Measurements from ENCODE around the gene VASH1.
A peak's percentile ranks its signal among the peaks of the same experiment; 100 is the strongest.

Gene VASH1

DNA sequence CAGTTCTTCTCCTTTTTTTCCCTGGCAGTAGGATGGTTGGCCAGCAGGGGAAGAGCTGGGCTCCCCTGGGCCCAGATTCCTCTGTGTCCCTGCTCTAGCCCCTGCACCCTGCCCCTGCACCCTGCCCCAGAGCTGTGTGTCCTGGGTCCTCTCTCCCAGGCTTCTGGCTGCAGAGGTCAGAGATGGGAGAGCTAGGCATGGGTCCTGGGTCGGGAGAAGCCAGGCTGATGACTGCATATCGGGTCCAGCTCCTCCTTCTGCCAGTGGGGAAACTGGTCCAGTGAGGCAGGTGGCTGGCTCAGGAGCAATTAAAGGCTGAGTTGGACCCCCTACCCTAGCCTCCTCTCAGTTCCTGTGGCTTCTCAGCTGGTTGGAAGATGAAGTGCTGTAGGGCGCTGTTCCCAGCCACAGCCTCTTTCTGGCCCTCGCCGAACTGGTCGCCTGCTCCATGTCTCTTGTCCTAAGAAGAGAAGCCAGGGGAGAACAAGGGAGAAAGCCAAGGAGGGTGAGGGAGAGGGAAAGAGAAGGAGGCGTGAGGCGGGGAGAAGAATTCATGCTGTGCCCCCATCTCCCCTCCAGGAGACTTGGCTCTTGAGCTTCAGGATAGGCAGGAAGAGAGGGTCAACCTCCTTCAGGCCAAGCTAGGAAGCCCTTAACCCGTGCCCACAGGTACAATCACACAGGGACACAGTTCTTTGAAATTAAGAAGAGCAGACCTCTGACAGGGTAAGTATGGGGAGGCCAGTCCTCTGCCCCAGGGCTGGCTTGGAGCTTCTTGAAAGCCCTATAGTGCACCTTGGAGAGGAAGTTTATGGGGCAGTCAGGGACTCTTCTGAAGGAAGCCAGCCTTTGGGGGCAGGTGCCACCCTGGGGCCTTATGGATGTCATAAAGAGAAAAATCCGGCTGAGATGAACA is 9.5 kb downstream of the VASH1 start:
- TF ChIP-seq, protein P1, sequence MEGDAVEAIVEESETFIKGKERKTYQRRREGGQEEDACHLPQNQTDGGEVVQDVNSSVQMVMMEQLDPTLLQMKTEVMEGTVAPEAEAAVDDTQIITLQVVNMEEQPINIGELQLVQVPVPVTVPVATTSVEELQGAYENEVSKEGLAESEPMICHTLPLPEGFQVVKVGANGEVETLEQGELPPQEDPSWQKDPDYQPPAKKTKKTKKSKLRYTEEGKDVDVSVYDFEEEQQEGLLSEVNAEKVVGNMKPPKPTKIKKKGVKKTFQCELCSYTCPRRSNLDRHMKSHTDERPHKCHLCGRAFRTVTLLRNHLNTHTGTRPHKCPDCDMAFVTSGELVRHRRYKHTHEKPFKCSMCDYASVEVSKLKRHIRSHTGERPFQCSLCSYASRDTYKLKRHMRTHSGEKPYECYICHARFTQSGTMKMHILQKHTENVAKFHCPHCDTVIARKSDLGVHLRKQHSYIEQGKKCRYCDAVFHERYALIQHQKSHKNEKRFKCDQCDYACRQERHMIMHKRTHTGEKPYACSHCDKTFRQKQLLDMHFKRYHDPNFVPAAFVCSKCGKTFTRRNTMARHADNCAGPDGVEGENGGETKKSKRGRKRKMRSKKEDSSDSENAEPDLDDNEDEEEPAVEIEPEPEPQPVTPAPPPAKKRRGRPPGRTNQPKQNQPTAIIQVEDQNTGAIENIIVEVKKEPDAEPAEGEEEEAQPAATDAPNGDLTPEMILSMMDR (IDR thresholded peaks at IDR 0.05), result no peak
- Histone ChIP-seq H3K27me3 (no peaks in the 10 kb centered on the region), H3K9me3 (no peaks in the 10 kb centered on the region), H3K4me3 (no peak overlapping the region), H3K4me1 (peaks cover 0 to 85% (median 70%) of the 10 kb centered on the region in 4 donors), H3K27ac (peak overlapping the region; percentile 89 to 97), H3K36me3 (peaks cover 1 to 5% (median 5%) of the 10 kb centered on the region in 3 donors)
- peak in 1 of 2 donors; percentile 56 for DNase-seq
- intact Hi-C loops (cut with DNase I; ENCODE audit: low total_unique reads), result no loop called here

DNA sequence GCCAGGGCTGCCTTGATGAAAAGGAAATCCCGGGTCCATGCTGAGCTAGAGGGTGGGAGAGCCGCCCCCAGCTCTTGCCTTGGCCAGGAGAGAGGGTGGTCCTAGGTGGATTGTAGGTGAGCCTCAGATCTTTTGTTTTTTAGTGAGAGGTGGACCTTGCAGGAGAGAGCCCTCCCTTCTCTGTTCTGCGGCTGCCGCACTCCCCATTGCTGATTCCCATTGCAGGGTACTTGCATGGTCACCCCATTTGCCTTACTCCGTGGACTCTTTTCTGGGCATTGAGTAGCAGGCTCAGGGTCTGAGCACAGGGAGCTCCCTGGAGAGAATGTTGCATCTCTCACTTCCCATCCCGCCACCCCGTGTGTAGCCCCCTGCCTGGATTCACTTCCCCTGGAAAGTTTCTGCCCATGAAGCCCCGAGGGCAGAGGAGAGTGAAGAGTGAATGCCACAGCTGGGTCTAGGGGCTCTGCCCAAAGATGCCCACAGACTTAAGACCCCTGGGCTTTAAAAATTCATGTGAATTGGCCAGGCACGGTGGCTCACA is 10.2 kb downstream of the VASH1 start:
- DNase-seq, result no peak
- Histone ChIP-seq H3K27ac (peak overlapping the region; percentile 89 to 97), H3K9me3 (no peaks in the 10 kb centered on the region), H3K27me3 (no peaks in the 10 kb centered on the region), H3K4me1 (peaks cover 0 to 79% (median 68%) of the 10 kb centered on the region in 4 donors), H3K36me3 (peaks cover 9 to 12% (median 10%) of the 10 kb centered on the region in 3 donors), H3K4me3 (no peak overlapping the region)
- TF ChIP-seq, protein P1 (IDR thresholded peaks at IDR 0.05), result no peak
- intact Hi-C loops (cut with DNase I; ENCODE audit: low total_unique reads), result no loop called here

DNA sequence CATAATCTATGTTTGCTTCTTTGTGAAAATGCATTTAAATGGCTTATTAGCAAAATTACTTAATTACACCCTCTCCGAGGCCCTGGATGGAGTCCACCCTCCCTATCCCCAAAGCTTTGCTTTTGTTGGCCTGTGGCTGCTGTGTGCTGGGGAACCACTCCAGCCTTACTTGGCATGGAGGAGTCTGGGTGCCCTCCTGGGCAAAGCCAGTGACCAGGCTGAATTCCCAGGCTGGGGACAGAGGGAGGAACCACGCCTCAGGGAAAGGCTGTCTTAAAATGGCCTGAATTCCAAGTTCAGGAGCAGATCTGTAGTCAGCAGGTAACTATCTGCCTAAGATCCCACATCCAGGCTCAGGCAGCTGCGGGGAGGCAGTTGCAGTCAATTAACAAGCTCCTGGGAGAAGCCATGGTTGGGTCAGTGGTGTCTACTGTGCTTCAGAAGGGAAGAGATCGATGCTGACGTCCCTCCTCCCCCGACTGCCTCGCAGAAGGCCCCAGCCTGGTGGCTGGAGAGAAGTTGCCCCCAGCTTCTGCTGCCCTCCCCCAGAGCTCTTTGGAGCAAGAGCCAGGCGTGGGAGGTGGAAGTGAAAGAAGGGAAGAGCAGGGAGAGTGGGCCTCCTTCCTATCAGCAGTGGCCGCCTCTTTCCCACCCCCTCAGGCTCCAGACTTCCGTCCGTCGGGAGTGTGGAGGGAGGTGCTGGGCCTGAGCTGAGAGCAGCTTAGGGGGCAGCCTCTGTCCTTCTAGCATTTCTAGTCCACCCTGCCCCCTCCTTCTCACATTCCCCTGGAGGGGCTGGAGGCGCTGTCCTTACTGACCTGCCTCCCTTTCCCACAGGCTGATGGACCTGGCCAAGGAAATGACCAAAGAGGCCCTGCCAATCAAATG is 11.3 kb downstream of the VASH1 start:
- peak; percentile 78 to 88 for DNase-seq
- TF ChIP-seq, protein P1 (IDR thresholded peaks at IDR 0.05), result peak in 1 of 2 experiments; percentile 13
- Histone ChIP-seq H3K27ac (peak overlapping the region; percentile 89 to 97), H3K36me3 (peaks cover 10 to 20% (median 16%) of the 10 kb centered on the region in 3 donors), H3K4me3 (peak overlapping the region in 1 of 2 donors; percentile 1), H3K27me3 (no peaks in the 10 kb centered on the region), H3K4me1 (peaks cover 0 to 75% (median 64%) of the 10 kb centered on the region in 4 donors), H3K9me3 (no peaks in the 10 kb centered on the region)
- intact Hi-C loops (cut with DNase I; ENCODE audit: low total_unique reads), result no loop called here

DNA sequence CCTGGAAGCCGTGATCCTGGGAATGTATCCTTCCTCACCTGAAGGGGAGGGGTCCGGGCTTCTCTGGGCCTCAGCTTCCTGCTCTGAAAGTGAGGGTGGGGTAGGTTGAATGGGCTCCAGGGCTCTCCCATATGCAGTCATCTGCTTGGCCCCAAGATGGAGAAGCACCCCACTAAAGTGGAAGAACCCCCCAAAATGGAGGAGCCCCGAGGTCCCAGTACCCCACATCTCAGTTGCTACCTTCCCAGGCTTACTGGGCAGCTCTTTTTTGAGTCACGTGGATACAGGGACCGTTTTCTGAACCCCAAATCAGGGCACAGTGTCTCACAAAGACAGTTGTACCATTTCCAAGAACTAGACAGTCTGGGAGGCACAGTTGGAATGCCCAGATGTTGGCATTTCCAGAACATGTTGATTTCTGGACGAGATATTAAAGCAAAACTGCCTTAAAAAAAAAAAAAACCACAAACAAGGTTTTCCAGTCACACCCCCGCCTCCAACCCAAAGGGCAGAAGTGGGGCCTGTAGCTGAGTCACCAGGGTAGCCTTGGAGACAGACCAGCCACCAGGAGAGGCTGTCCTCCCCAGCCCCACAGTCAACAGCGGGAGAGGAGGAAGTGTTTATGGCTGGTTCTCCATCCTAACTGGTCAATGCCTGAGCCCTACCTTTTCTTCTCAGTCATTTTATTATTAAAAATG is 12.1 kb downstream of the VASH1 start:
- Histone ChIP-seq H3K27ac (peak overlapping the region; percentile 89 to 97), H3K9me3 (no peaks in the 10 kb centered on the region), H3K4me1 (peaks cover 0 to 67% (median 56%) of the 10 kb centered on the region in 4 donors), H3K27me3 (no peaks in the 10 kb centered on the region), H3K36me3 (peaks cover 10 to 28% (median 24%) of the 10 kb centered on the region in 3 donors), H3K4me3 (peak overlapping the region in 1 of 2 donors; percentile 1)
- DNase-seq, result peak; percentile 93 to 94
- TF ChIP-seq, protein P1 (IDR thresholded peaks at IDR 0.05), result no peak
- intact Hi-C loops (cut with DNase I; ENCODE audit: low total_unique reads), result no loop called here
